ENCODE results near the gene TBC1D1. TPM values are rescaled to one million over a fixed set of nuclear protein-coding genes. Genes with fewer than 3 reads are reported as not detected.

TBC1D1 gene
- total and polyA plus RNA-seq, 2 experiments from 2014 or later: 53.9 to 151 TPM

DNA sequence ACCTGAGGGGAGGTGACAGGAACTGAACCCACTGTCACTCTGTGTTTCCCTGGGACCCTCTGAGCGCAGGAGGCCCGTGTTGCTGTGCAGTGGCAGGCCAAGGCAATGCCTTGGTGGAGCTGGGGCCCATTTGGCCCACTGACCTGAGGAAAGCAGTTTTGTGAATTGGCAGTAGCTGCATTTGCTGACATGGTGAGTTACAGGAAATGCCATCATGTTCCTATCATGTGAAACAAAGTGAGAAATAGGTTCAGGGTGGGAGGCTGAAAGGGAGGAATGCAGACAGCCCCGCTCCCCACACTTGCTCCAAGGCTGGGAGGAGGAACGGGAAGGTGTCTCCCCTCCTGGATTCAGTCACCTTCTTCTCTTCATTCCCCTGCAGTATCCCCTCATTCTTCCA lies 215.4 kb downstream of the TBC1D1 start:
- H3K36me3 ChIP-seq (ENCODE audit: insufficient read depth): peaks cover 10% of the 10 kb centered on the region
- no peaks in the 10 kb centered on the region for H3K27me3 Mint-ChIP-seq (ENCODE audit: insufficient read depth, low read depth, poor library complexity)
- DNase-seq (ENCODE audit: low spot score): no peak
- H4K20me1 ChIP-seq (replicated peaks; ENCODE audit: insufficient read depth): no peaks in the 10 kb centered on the region
- H3K27me3 ChIP-seq (ENCODE audit: insufficient read depth): no peaks in the 10 kb centered on the region
- H3K4me1 Mint-ChIP-seq: peaks cover 25% of the 10 kb centered on the region
- no peaks in the 10 kb centered on the region for H3K79me2 ChIP-seq (replicated peaks; ENCODE audit: insufficient read depth)
- no peaks in the 10 kb centered on the region for H3K9me3 Mint-ChIP-seq
- ATAC-seq: no peak
- H3K27ac Mint-ChIP-seq: no peak overlapping the region
- H3F3A ChIP-seq (replicated peaks; ENCODE audit: low read depth): no peaks in the 10 kb centered on the region
- TF ChIP-seq JUNB (IDR thresholded peaks at IDR 0.05; ENCODE audit: unreplicated experiment) (no peak), EZH2 (IDR thresholded peaks at IDR 0.05; ENCODE audit: low read depth, unreplicated experiment) (no peak), REST (IDR thresholded peaks at IDR 0.05; ENCODE audit: unreplicated experiment) (no peak), STAT1 (IDR thresholded peaks at IDR 0.05; ENCODE audit: unreplicated experiment) (no peak), CREB1 (CRISPR knock-in tag; IDR thresholded peaks at IDR 0.05; ENCODE audit: low read depth) (no peak), ETS1 (IDR thresholded peaks at IDR 0.05) (no peak), EZH2phosphoT487 (IDR thresholded peaks at IDR 0.05; ENCODE audit: unreplicated experiment) (no peak), ZNF462 (CRISPR knock-in tag; IDR thresholded peaks at IDR 0.05) (no peak), POLR2AphosphoS5 (IDR thresholded peaks at IDR 0.05; ENCODE audit: low read depth) (no peak)
- no peak overlapping the region for H2AFZ ChIP-seq
- H3K27ac ChIP-seq (ENCODE audit: low read depth): no peak overlapping the region
- H3K36me3 Mint-ChIP-seq (ENCODE audit: low read depth): peaks cover 35% of the 10 kb centered on the region
- H3K4me2 ChIP-seq: no peak overlapping the region
- H3K9me2 ChIP-seq (ENCODE audit: insufficient read depth): no peaks in the 10 kb centered on the region
- peaks cover 7% of the 10 kb centered on the region; the same call in 1 of the 2 replicates for H3K4me1 ChIP-seq (ENCODE audit: insufficient read depth)
- no peak overlapping the region for H3K4me3 ChIP-seq
- no peak overlapping the region for H3K4me3 Mint-ChIP-seq

Measured in GM23338 (cell line).